NOMO-1 treated with DMSO at 0.1 percent for 48 hours (cell line): Measurements from ENCODE around the gene ADAMTS7.
A peak's percentile ranks its signal among the peaks of the same experiment; 100 is the strongest.
"Not testable (repeated sequence)": the region's sequence is repeated elsewhere in the genome, so short reads cannot be mapped to it uniquely, and the experiment has no call there.

Experiments used
- DNase-seq: peaks from one replicate; lab custom pipeline; 2025; ENCODE audit not compliant: unreplicated experiment; lab: John Stamatoyannopoulos, UW

Gene ADAMTS7

GRCh38 chr15:78830514-78831228, 19.4 kb upstream of the ADAMTS7 start:
- no peak for DNase-seq

- no peak for DNase-seq
Measured at GRCh38 chr15:78828920-78829319, 17.7 kb upstream of the ADAMTS7 start.

GRCh38 chr15:78822514-78822913, 11.2 kb upstream of the ADAMTS7 start:
- no peak for DNase-seq

- DNase-seq: no peak
Measured at GRCh38 chr15:78811825-78812183, 540 bp upstream of the ADAMTS7 start.

GRCh38 chr15:78810362-78811123, 721 bp downstream of the ADAMTS7 start:
- no peak for DNase-seq

- DNase-seq: no peak
Measured at GRCh38 chr15:78810003-78810361, 1.3 kb downstream of the ADAMTS7 start.

- DNase-seq: peak; percentile 29
Measured at GRCh38 chr15:78808550-78808949, 2.7 kb downstream of the ADAMTS7 start.

- DNase-seq: no peak
Measured at GRCh38 chr15:78807359-78807758, 3.9 kb downstream of the ADAMTS7 start.

- DNase-seq: no peak
Measured at GRCh38 chr15:78804391-78804792, 6.9 kb downstream of the ADAMTS7 start.

- no peak for DNase-seq
Measured at GRCh38 chr15:78800806-78801205, 10.5 kb downstream of the ADAMTS7 start.

GRCh38 chr15:78800189-78800588, 11.1 kb downstream of the ADAMTS7 start:
- no peak for DNase-seq

- DNase-seq: not testable (repeated sequence)
Measured at GRCh38 chr15:78799102-78799501, 12.2 kb downstream of the ADAMTS7 start.

- DNase-seq: not testable (repeated sequence)
Measured at GRCh38 chr15:78798355-78798754, 12.9 kb downstream of the ADAMTS7 start.

GRCh38 chr15:78797951-78798350, 13.3 kb downstream of the ADAMTS7 start:
- no peak for DNase-seq

GRCh38 chr15:78796510-78796909, 14.8 kb downstream of the ADAMTS7 start:
- DNase-seq: no peak

GRCh38 chr15:78795043-78795442, 16.2 kb downstream of the ADAMTS7 start:
- DNase-seq: no peak

- DNase-seq: not testable (repeated sequence)
Measured at GRCh38 chr15:78794446-78794845, 16.8 kb downstream of the ADAMTS7 start.

GRCh38 chr15:78791357-78791756, 19.9 kb downstream of the ADAMTS7 start:
- no peak for DNase-seq

GRCh38 chr15:78790027-78790426, 21.2 kb downstream of the ADAMTS7 start:
- DNase-seq: no peak

GRCh38 chr15:78789615-78790014, 21.6 kb downstream of the ADAMTS7 start:
- DNase-seq: no peak

GRCh38 chr15:78788016-78788660, 23.1 kb downstream of the ADAMTS7 start:
- DNase-seq: no peak

GRCh38 chr15:78782402-78782801, 28.9 kb downstream of the ADAMTS7 start:
- DNase-seq: not testable (repeated sequence)
